Fibroblast of the aortic adventitia (primary cell): ENCODE measurements around the gene OR4P4. TPM values are rescaled to one million over a fixed set of nuclear protein-coding genes. Genes with fewer than 3 reads are reported as not detected.

Source experiments
- DNase-seq: peaks from one replicate; pipeline ENCODE4 v3.0.0-alpha.2; 2010; ENCODE audit warnings: low read depth
- H3K4me3 ChIP-seq: 2 replicates; pipeline ENCODE4 v1.5.1; 2011; ENCODE audit warnings: low read depth, mild to moderate bottlenecking, control low read depth, low read length, moderate library complexity
- CTCF ChIP-seq: IDR thresholded peaks from 2 replicates; pipeline ENCODE4 v1.5.1; 2011; ENCODE audit warnings: mild to moderate bottlenecking, low read length, control low read depth, inconsistent platforms; ENCODE audit not compliant: insufficient read depth
- total RNA-seq: library from RNA; depleted of rRNA; stranded (reverse); fragments of >200 nt; gene quantifications from 2 replicates; pipeline ENCODE4 v1.2.3, GENCODE V29; 2012; ENCODE audit warnings: low replicate concordance

The OR4P4 gene
- total RNA-seq = not detected in 2 replicates

GRCh38 chr11:55634813-55635212, at the start of gene OR4P4:
Gene OR4P4 (plus strand): TSS chr11:55635113.
- TF ChIP-seq CTCF = no peak
- DNase-seq = no peak
- H3K4me3 ChIP-seq = no peak within 1 kb of the TSS

- H3K4me3 ChIP-seq = no peak within 1 kb of the TSS
- no peak for DNase-seq
- no peak for TF ChIP-seq CTCF
Measured at GRCh38 chr11:55607545-55607944, 27.4 kb upstream of the OR4P4 start, which contains the start of gene OR4C11. Gene OR4C11 (minus strand): TSS chr11:55607645. CDS start chr11:55604373, 3,272 bp downstream.

DNA sequence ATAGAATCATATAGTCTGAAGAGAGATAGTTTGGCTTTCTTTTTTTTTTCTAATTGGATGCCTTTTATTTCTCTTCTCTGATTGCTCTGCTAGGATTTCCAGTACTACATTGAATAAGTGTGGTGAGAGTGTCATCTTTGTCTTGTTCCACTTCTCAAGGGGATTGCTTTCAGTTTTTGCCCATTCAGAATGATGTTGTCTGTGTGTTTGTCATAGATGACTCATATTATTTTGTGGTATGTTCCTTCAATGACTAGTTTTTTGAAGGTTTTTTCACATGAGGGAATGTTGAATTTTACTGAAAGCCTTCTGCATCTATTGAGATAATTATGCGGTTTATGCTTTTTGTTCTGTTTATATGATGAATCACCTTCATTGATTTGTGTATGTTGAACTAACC, 10.4 kb upstream of the OR4P4 start:
- no peak for DNase-seq
- no peak for TF ChIP-seq CTCF

DNA sequence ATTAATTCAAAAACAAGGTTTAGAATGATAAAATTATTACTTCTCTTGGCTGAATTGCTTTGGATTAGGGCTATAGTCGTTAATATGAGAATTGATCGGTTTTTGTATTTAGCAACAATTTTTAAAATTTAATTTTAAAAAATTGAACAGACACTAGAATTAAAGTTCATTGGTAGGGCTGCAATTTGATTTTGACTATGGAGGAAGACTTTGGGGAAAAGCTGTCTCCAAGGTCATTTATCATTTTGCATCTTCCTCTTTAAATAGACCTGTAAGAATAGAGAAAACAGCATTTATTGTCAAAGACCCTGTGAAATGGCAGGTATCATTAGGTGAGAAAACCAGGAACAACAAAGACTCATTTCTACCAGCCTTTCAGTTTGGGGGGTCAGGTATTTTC, 13.1 kb downstream of the OR4P4 start, which contains the start of gene OR4S2:
OR4S2 (plus strand) TSS at position 301 of the 400 bp plus-strand sequence. CDS start 2,577 bp downstream, outside the sequence.
- DNase-seq = no peak
- H3K4me3 ChIP-seq = no peak within 1 kb of the TSS
- TF ChIP-seq CTCF = no peak

More for the DNA sequence above, 10.4 kb upstream of the OR4P4 start:
- H3K4me3 ChIP-seq = no peak overlapping the region

DNA sequence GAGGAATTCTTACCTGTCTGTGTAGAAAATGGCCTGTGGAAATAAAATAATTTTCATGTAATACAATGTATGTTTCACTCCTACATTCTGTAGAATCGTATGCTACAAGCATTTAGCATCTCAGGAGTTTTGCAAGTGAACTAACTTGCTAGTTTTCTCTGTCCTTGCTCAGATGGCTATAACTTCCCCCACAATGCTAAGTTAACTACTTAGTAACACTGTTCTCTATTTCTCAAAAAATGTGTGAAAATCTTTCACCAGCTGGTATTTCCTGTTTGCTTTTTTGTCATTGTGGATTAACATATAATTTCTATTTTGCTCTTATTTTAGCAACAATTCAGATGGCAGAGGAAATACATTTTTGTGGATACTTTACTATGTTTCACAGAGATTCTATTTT, 17.6 kb downstream of the OR4P4 start:
- no peak overlapping the region for H3K4me3 ChIP-seq
- TF ChIP-seq CTCF = no peak
- no peak for DNase-seq

DNA sequence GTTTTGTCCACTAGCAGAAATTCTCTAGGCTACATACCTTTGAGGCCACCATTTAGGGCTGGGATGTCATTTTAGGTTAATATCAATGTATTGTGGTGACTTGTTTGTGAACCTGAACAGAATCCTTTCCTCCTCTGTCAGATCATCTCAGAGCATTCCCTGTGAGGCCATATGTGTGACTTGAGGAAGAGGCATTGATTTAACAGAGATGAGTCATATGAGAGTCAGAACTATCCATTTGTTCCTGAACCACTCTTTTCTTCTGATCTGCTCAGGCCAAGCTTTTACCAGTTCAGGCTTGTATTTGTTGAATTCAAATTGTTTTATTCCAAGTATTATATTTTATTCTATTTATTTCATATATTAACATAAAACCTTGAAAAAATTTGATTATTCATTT, 20.2 kb downstream of the OR4P4 start:
- H3K4me3 ChIP-seq = no peak overlapping the region
- no peak for TF ChIP-seq CTCF
- no peak for DNase-seq

- no peak for TF ChIP-seq CTCF
- no peak for DNase-seq
- H3K4me3 ChIP-seq = no peak overlapping the region
Measured at GRCh38 chr11:55658031-55658573, 23.2 kb downstream of the OR4P4 start.
